PFSK-1 (cell line): Measurements from ENCODE around the gene DTWD2.

Experiments used
- POLR2AphosphoS5 ChIP-seq: IDR thresholded peaks from 2 replicates; pipeline ENCODE4 v1.6.1; 2012; ENCODE audit warnings: low read depth, mild to moderate bottlenecking, control low read depth, low read length, moderate library complexity
- TAF1 ChIP-seq: IDR thresholded peaks from 2 replicates; pipeline ENCODE4 v1.6.1; 2012; ENCODE audit warnings: low read length, control low read depth, borderline replicate concordance; ENCODE audit not compliant: insufficient read depth
- TF ChIP-seq, protein P1 (sequence below), 2 experiments: IDR thresholded peaks; 2 replicates each; pipeline versions ENCODE4 v1.6.1 to v1.8.0; 2011 to 2012; ENCODE audit warnings: low read depth in 2 of 2, low read length in 2 of 2, control low read depth in 1 of 2, inconsistent platforms in 1 of 2, mild to moderate bottlenecking in 1 of 2, moderate library complexity in 1 of 2; ENCODE audit not compliant: insufficient read depth in 1 of 2

DNA sequence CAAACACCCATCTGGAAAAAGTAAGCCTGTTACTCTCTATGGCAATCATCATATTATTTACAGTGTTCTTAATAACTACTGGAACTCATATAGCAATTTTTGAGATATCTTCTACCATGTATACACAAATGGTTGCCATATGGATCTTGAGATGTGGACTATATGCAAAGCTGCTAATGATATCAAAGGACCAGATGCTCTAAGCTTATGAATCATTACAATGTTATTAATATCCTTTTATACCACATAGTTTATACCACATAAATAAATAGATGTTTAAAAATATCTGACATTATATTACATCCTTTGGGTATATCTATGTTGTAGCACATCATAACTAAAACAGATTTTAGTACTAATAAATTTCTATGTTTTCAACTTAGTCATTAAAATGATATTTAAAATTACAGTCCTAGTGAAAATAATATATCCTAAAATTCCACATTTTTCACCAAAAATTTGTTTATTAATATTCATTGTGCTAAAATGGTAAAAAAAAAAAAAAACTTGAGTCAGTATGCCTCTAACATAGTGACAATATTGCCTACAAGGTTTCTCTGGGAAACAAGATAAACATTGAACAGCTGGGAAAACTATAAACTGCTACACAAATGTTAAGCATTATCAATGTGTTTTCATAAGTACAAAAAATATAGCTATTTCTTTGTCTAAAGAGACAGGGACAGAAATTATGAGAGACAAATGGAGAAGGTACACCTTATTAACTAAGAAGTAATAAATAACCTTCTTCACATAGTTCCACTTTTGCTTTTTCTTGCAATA lies 85.5 kb downstream of the DTWD2 start:
- TF ChIP-seq POLR2AphosphoS5 (no peak), TAF1 (no peak)
- TF ChIP-seq, protein P1, sequence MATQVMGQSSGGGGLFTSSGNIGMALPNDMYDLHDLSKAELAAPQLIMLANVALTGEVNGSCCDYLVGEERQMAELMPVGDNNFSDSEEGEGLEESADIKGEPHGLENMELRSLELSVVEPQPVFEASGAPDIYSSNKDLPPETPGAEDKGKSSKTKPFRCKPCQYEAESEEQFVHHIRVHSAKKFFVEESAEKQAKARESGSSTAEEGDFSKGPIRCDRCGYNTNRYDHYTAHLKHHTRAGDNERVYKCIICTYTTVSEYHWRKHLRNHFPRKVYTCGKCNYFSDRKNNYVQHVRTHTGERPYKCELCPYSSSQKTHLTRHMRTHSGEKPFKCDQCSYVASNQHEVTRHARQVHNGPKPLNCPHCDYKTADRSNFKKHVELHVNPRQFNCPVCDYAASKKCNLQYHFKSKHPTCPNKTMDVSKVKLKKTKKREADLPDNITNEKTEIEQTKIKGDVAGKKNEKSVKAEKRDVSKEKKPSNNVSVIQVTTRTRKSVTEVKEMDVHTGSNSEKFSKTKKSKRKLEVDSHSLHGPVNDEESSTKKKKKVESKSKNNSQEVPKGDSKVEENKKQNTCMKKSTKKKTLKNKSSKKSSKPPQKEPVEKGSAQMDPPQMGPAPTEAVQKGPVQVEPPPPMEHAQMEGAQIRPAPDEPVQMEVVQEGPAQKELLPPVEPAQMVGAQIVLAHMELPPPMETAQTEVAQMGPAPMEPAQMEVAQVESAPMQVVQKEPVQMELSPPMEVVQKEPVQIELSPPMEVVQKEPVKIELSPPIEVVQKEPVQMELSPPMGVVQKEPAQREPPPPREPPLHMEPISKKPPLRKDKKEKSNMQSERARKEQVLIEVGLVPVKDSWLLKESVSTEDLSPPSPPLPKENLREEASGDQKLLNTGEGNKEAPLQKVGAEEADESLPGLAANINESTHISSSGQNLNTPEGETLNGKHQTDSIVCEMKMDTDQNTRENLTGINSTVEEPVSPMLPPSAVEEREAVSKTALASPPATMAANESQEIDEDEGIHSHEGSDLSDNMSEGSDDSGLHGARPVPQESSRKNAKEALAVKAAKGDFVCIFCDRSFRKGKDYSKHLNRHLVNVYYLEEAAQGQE (IDR thresholded peaks at IDR 0.05; ENCODE audit: insufficient read depth in 1 of 2, low read depth in 2 of 2, low read length in 2 of 2) = no peak
